H9 (cell line): ENCODE results near the gene TEX19. TPM values are rescaled to one million over a fixed set of nuclear protein-coding genes. Genes with fewer than 3 reads are reported as not detected.

ENCODE experiments used
- DNase-seq: peaks from one replicate; pipeline ENCODE4 v3.0.0-alpha.2; 2017
- H2AFZ ChIP-seq: one replicate; pipeline ENCODE4 v1.6.1; 2013; ENCODE audit warnings: mild to moderate bottlenecking, low read length, control low read depth, moderate library complexity
- H2AK5ac ChIP-seq: 2 replicates; pipeline ENCODE4 v1.6.1; 2013; ENCODE audit warnings: low read length, control low read depth, mixed read lengths; ENCODE audit not compliant: insufficient read length
- H2BK120ac ChIP-seq: one replicate; pipeline ENCODE4 v1.6.1; 2013; ENCODE audit warnings: low read depth, mild to moderate bottlenecking, low read length, control low read depth, inconsistent platforms; ENCODE audit not compliant: poor library complexity, severe bottlenecking
- H2BK12ac ChIP-seq: 2 replicates; pipeline ENCODE4 v1.6.1; 2013; ENCODE audit warnings: low read length, control low read depth, mixed read lengths, low read depth; ENCODE audit not compliant: insufficient read length
- H2BK15ac ChIP-seq: 2 replicates; pipeline ENCODE4 v1.6.1; 2013; ENCODE audit warnings: low read depth, low read length, control low read depth
- H2BK20ac ChIP-seq: one replicate; pipeline ENCODE4 v1.6.1; 2013; ENCODE audit warnings: low read depth, mild to moderate bottlenecking, low read length, control low read depth, inconsistent platforms; ENCODE audit not compliant: poor library complexity, severe bottlenecking
- H2BK5ac ChIP-seq: 2 replicates; pipeline ENCODE4 v1.6.1; 2013; ENCODE audit warnings: low read length, control low read depth, mixed read lengths; ENCODE audit not compliant: insufficient read length
- H3K14ac ChIP-seq: 2 replicates; pipeline ENCODE4 v1.6.1; 2013; ENCODE audit warnings: low read length, control low read depth; ENCODE audit not compliant: insufficient read depth
- H3K18ac ChIP-seq: 2 replicates; pipeline ENCODE4 v1.6.1; 2013; ENCODE audit warnings: low read depth, mild to moderate bottlenecking, mixed read lengths, low read length, control low read depth; ENCODE audit not compliant: insufficient read length
- H3K23ac ChIP-seq: 2 replicates; pipeline ENCODE4 v1.6.1; 2013; ENCODE audit warnings: low read length, control low read depth, mixed read lengths, low read depth; ENCODE audit not compliant: insufficient read length
- H3K23me2 ChIP-seq: 2 replicates; pipeline ENCODE4 v1.6.1; 2013; ENCODE audit warnings: low read depth, mild to moderate bottlenecking, mixed read lengths, low read length, control low read depth; ENCODE audit not compliant: insufficient read length, poor library complexity, severe bottlenecking
- H3K27ac ChIP-seq: 2 replicates; pipeline ENCODE4 v1.5.1; 2013; ENCODE audit warnings: low read length, control low read depth, mixed read lengths, low read depth; ENCODE audit not compliant: insufficient read length
- H3K27me3 ChIP-seq: 2 replicates; pipeline ENCODE4 v1.6.1; 2013; ENCODE audit warnings: low read length, control low read depth, inconsistent platforms; ENCODE audit not compliant: insufficient read depth
- H3K4ac ChIP-seq: 2 replicates; pipeline ENCODE4 v1.6.1; 2013; ENCODE audit warnings: low read depth, mild to moderate bottlenecking, control low read depth, inconsistent platforms, low read length, moderate library complexity
- H3K4me1 ChIP-seq: 2 replicates; pipeline ENCODE4 v1.6.1; 2013; ENCODE audit warnings: low read length, control low read depth, inconsistent platforms; ENCODE audit not compliant: insufficient read depth
- H3K4me2 ChIP-seq: 2 replicates; pipeline ENCODE4 v1.6.1; 2013; ENCODE audit warnings: low read length, control low read depth, mixed read lengths; ENCODE audit not compliant: insufficient read length, insufficient read depth
- H3K56ac ChIP-seq: 2 replicates; pipeline ENCODE4 v1.6.1; 2013; ENCODE audit warnings: low read depth, mild to moderate bottlenecking, mixed read lengths, low read length, control low read depth; ENCODE audit not compliant: insufficient read length
- H3K79me1 ChIP-seq: 2 replicates; pipeline ENCODE4 v1.6.1; 2013; ENCODE audit warnings: low read depth, mild to moderate bottlenecking, moderate library complexity, low read length, control low read depth, inconsistent platforms; ENCODE audit not compliant: insufficient read depth, poor library complexity, severe bottlenecking
- H3K79me2 ChIP-seq: 2 replicates; pipeline ENCODE4 v1.6.1; 2013; ENCODE audit warnings: low read length, control low read depth, inconsistent platforms; ENCODE audit not compliant: insufficient read depth
- H3K9ac ChIP-seq: 2 replicates; pipeline ENCODE4 v1.6.1; 2013; ENCODE audit warnings: low read length, control low read depth, mixed read lengths; ENCODE audit not compliant: insufficient read length; ENCODE audit errors: extremely low read depth
- H3K9me3 ChIP-seq: one replicate; pipeline ENCODE4 v1.6.1; 2013; ENCODE audit warnings: low read depth, low read length, inconsistent platforms; ENCODE audit not compliant: control insufficient read depth
- H3T11ph ChIP-seq: one replicate; pipeline ENCODE4 v1.6.1; 2013; ENCODE audit warnings: mild to moderate bottlenecking, low read length, control low read depth, inconsistent platforms
- H4K20me1 ChIP-seq: one replicate; pipeline ENCODE4 v1.6.1; 2013; ENCODE audit not compliant: control insufficient read depth, insufficient read length, insufficient read depth
- H4K5ac ChIP-seq: 2 replicates; pipeline ENCODE4 v1.6.1; 2013; ENCODE audit warnings: low read depth, mild to moderate bottlenecking, mixed read lengths, low read length, control low read depth; ENCODE audit not compliant: insufficient read length
- H4K8ac ChIP-seq: replicated peaks from 2 replicates; pipeline ENCODE4 v1.6.1; 2013; ENCODE audit warnings: low read length, control low read depth, mixed read lengths, low read depth; ENCODE audit not compliant: insufficient read length
- H4K91ac ChIP-seq: 2 replicates; pipeline ENCODE4 v1.6.1; 2013; ENCODE audit warnings: low read depth, mild to moderate bottlenecking, moderate library complexity, mixed read lengths, low read length, control low read depth; ENCODE audit not compliant: insufficient read length
- H3K27ac Mint-ChIP-seq, 3 experiments: 2 replicates in 2 of 3; 3 replicates in 1 of 3; pipeline ENCODE4 v1.8.0; 2020 to 2021; ENCODE audit warnings: mixed read lengths in 3 of 3, mild to moderate bottlenecking in 1 of 3, moderate library complexity in 1 of 3
- H3K27me3 Mint-ChIP-seq: 2 replicates; pipeline ENCODE4 v1.8.0; 2021; ENCODE audit warnings: low read depth, mild to moderate bottlenecking, moderate library complexity, mixed read lengths
- H3K36me3 Mint-ChIP-seq, 3 experiments: 2 replicates in 2 of 3; 3 replicates in 1 of 3; pipeline ENCODE4 v1.8.0; 2020 to 2021; ENCODE audit warnings: low read depth in 3 of 3, mixed read lengths in 3 of 3; ENCODE audit not compliant: insufficient read depth in 1 of 3
- H3K4me1 Mint-ChIP-seq, 2 experiments: 2 replicates each; pipeline ENCODE4 v1.8.0; 2020; ENCODE audit warnings: mixed read lengths in 2 of 2
- H3K4me3 Mint-ChIP-seq, 2 experiments: 2 replicates in 1 of 2; 3 replicates in 1 of 2; pipeline ENCODE4 v1.8.0; 2020 to 2021; ENCODE audit warnings: mild to moderate bottlenecking in 2 of 2, mixed read lengths in 2 of 2, moderate library complexity in 1 of 2
- H3K9me3 Mint-ChIP-seq, 2 experiments: 2 replicates in 1 of 2; 3 replicates in 1 of 2; pipeline ENCODE4 v1.8.0; 2020; ENCODE audit warnings: mild to moderate bottlenecking in 2 of 2, mixed read lengths in 2 of 2, moderate library complexity in 1 of 2
- CTCF ChIP-seq: fragments of 200-600 bp; sonication (generic); conservative IDR thresholded peaks from 3 replicates; pipeline ENCODE4 v1.8.0; 2021; ENCODE audit warnings: antibody characterized with exemption, mild to moderate bottlenecking
- WGBS: extraction: QIAGEN DNeasy Blood & Tissue Kit; methylation state at CpG from one replicate; pipeline ENCODE4 v1.1.7; 2013; ENCODE audit warnings: missing lambda C conversion rate, low lambda C conversion rate, mixed read lengths; ENCODE audit not compliant: insufficient read length; ENCODE audit errors: extremely low coverage; 5-methylcytosine and 5-hydroxymethylcytosine counted together
- total RNA-seq: library from RNA; stranded (reverse); gene quantifications from 2 replicates; pipeline ENCODE4 v1.2.1, GENCODE V29; 2021

The TEX19 gene
- total RNA-seq, 1 experiment from 2014 or later: 1.4 TPM

- Histone ChIP-seq H3K27me3 (peaks cover 10% of the 10 kb centered on the region; the same call in 1 of the 2 replicates), H2BK12ac (no peak overlapping the region), H3K23ac (no peak overlapping the region), H2BK120ac (no peak overlapping the region), H4K8ac (no peak overlapping the region), H4K5ac (no peak overlapping the region), H3K23me2 (peaks cover 2% of the 10 kb centered on the region), H3K79me1 (no peaks in the 10 kb centered on the region), H3K4ac (no peak overlapping the region), H3K9ac (no peak overlapping the region), H3T11ph (no peak overlapping the region), H3K56ac (no peak overlapping the region), H3K14ac (no peak overlapping the region), H4K91ac (no peak overlapping the region), H3K18ac (no peak overlapping the region), H3K79me2 (no peaks in the 10 kb centered on the region), H3K4me1 (no peaks in the 10 kb centered on the region), H2BK20ac (no peak overlapping the region), H3K4me2 (no peak overlapping the region), H2BK5ac (no peak overlapping the region), H3K9me3 (no peaks in the 10 kb centered on the region), H2AFZ (no peak overlapping the region), H3K27ac (no peak overlapping the region), H2AK5ac (no peak overlapping the region), H4K20me1 (no peaks in the 10 kb centered on the region), H2BK15ac (no peak overlapping the region)
- H3K4me3 Mint-ChIP-seq: peak overlapping the region in 1 of 2 experiments; percentile 62; a peak in 2 of 5 replicates
- no peak overlapping the region for H3K27ac Mint-ChIP-seq
- H3K9me3 Mint-ChIP-seq: 0 out of 5 replicates have a peak, but pooled peaks cover 0 to 3% of the 10 kb centered on the region in 2 experiments
- no peak for TF ChIP-seq CTCF
- no peaks in the 10 kb centered on the region; a peak in 1 of 7 replicates for H3K36me3 Mint-ChIP-seq
- DNase-seq: no peak
- WGBS: no CpG with 5 or more reads among the region's 16 CpGs
- peaks cover 21 to 35% of the 10 kb centered on the region in 2 experiments for H3K4me1 Mint-ChIP-seq
- peaks cover 99% of the 10 kb centered on the region for H3K27me3 Mint-ChIP-seq
Measured at GRCh38 chr17:82334622-82335394, 24.2 kb upstream of the TEX19 start.
